Ascending aorta (tissue), 2 donors: ENCODE results near the gene ITGB5. TPM values are rescaled to one million over a fixed set of nuclear protein-coding genes. Genes with fewer than 3 reads are reported as not detected.
A peak's percentile ranks its signal among the peaks of the same experiment; 100 is the strongest.

Source experiments
- DNase-seq, 2 donors: peaks; one replicate each; pipeline ENCODE4 v3.0.0-alpha.2; 2019; ENCODE audit warnings: low spot score in 2 of 2
- H3K27ac ChIP-seq, 2 donors: fragments of 200-600 bp; sonication (generic); one replicate each; pipeline ENCODE4 v1.5.1; 2016 to 2017; ENCODE audit warnings: mild to moderate bottlenecking in 1 of 2
- H3K27me3 ChIP-seq: fragments of 200-600 bp; sonication (generic); one replicate; pipeline ENCODE4 v1.5.1; 2017
- H3K36me3 ChIP-seq, 2 donors: fragments of 200-600 bp; sonication (generic); one replicate each; pipeline ENCODE4 v1.5.1; 2016
- H3K4me1 ChIP-seq, 2 donors: fragments of 200-600 bp; sonication (generic); one replicate each; pipeline ENCODE4 v1.5.1; 2016 to 2017; ENCODE audit warnings: mild to moderate bottlenecking in 1 of 2
- H3K4me3 ChIP-seq, 2 donors: fragments of 200-600 bp; sonication (generic); one replicate each; pipeline ENCODE4 v1.5.1; 2016 to 2017; ENCODE audit warnings: mild to moderate bottlenecking in 1 of 2
- H3K9me3 ChIP-seq, 2 donors: fragments of 200-600 bp; sonication (generic); one replicate each; pipeline ENCODE4 v1.5.1; 2016
- CTCF ChIP-seq, 3 experiments: fragments of 200-600 bp in 2 of 3; fragments of 450-650 bp in 1 of 3; sonication (generic) in 2 of 3; IDR thresholded peaks; one replicate each; pipeline ENCODE4 v1.5.1; 2016 to 2019; ENCODE audit warnings: antibody characterized with exemption in 3 of 3, mild to moderate bottlenecking in 1 of 3, moderate library complexity in 1 of 3
- intact Hi-C: fragments of 100-400 bp; cut with DNase I; formaldehyde crosslinking; loops from one replicate; pipeline ENCODE4 v1.15.1; 2023
- total RNA-seq: library from RNA; depleted of rRNA; stranded (reverse); fragments of >200 nt; gene quantifications from one replicate; pipeline ENCODE4 v1.1.0, GENCODE V29; 2016

ITGB5 gene
- total RNA-seq, 1 donor from 2014 or later, result 595 TPM

GRCh38 chr3:124804875-124805274 lies 82.3 kb downstream of the ITGB5 start:
- H3K36me3 ChIP-seq, result peaks cover 11 to 35% of the 10 kb centered on the region in 2 donors
- no peaks in the 10 kb centered on the region for H3K9me3 ChIP-seq
- H3K4me1 ChIP-seq, result peaks cover 0 to 43% of the 10 kb centered on the region in 2 donors
- H3K4me3 ChIP-seq, result no peak overlapping the region
- no peak for DNase-seq
- H3K27me3 ChIP-seq, result no peaks in the 10 kb centered on the region
- no peak for TF ChIP-seq CTCF (IDR thresholded peaks at IDR 0.05)
- peak overlapping the region in 1 of 2 donors; percentile 39 for H3K27ac ChIP-seq
- intact Hi-C loops, result no loop called here

GRCh38 chr3:124802702-124803101 lies 84.5 kb downstream of the ITGB5 start:
- TF ChIP-seq CTCF (IDR thresholded peaks at IDR 0.05), result no peak
- no peaks in the 10 kb centered on the region for H3K9me3 ChIP-seq
- peaks cover 0 to 28% of the 10 kb centered on the region in 2 donors for H3K4me1 ChIP-seq
- H3K27me3 ChIP-seq, result no peaks in the 10 kb centered on the region
- no peak for DNase-seq
- intact Hi-C loops, result no loop called here
- peak overlapping the region in 1 of 2 donors; percentile 62 for H3K27ac ChIP-seq
- no peak overlapping the region for H3K4me3 ChIP-seq
- H3K36me3 ChIP-seq, result peaks cover 11 to 33% of the 10 kb centered on the region in 2 donors

GRCh38 chr3:124802061-124802698 lies 85.0 kb downstream of the ITGB5 start:
- no peak for TF ChIP-seq CTCF (IDR thresholded peaks at IDR 0.05)
- Histone ChIP-seq H3K27ac (peak overlapping the region in 1 of 2 donors; percentile 62), H3K27me3 (no peaks in the 10 kb centered on the region), H3K36me3 (peaks cover 16 to 33% of the 10 kb centered on the region in 2 donors), H3K4me3 (no peak overlapping the region), H3K4me1 (peaks cover 0 to 28% of the 10 kb centered on the region in 2 donors), H3K9me3 (no peaks in the 10 kb centered on the region)
- no peak for DNase-seq
- intact Hi-C loops, result no loop called here

- peaks cover 29 to 42% of the 10 kb centered on the region in 2 donors for H3K36me3 ChIP-seq
- DNase-seq, result no peak
Observed at GRCh38 chr3:124800511-124801258, 86.5 kb downstream of the ITGB5 start.

GRCh38 chr3:124800076-124800475 lies 87.1 kb downstream of the ITGB5 start:
- no peak for DNase-seq
- no peak for TF ChIP-seq CTCF (IDR thresholded peaks at IDR 0.05)
- H3K4me1 ChIP-seq, result peaks cover 0 to 28% of the 10 kb centered on the region in 2 donors
- H3K27me3 ChIP-seq, result no peaks in the 10 kb centered on the region
- intact Hi-C loops, result no loop called here
- peak overlapping the region; percentile 62 to 74 for H3K27ac ChIP-seq
- H3K36me3 ChIP-seq, result peaks cover 34 to 48% of the 10 kb centered on the region in 2 donors
- H3K9me3 ChIP-seq, result no peaks in the 10 kb centered on the region
- no peak overlapping the region for H3K4me3 ChIP-seq

More at GRCh38 chr3:124800511-124801258, 86.5 kb downstream of the ITGB5 start:
- no peak for TF ChIP-seq CTCF (IDR thresholded peaks at IDR 0.05)
- Histone ChIP-seq H3K4me3 (no peak overlapping the region), H3K27ac (peak overlapping the region; percentile 62 to 74), H3K4me1 (peaks cover 0 to 28% of the 10 kb centered on the region in 2 donors), H3K27me3 (no peaks in the 10 kb centered on the region), H3K9me3 (no peaks in the 10 kb centered on the region)
- intact Hi-C loops, result no loop called here
